SK-N-DZ (cell line): ENCODE measurements around the gene IGF2R.

Experiments used
- DNase-seq: peaks from one replicate; pipeline ENCODE4 v3.0.0-alpha.2; 2015; ENCODE audit warnings: low spot score

Gene IGF2R

DNA sequence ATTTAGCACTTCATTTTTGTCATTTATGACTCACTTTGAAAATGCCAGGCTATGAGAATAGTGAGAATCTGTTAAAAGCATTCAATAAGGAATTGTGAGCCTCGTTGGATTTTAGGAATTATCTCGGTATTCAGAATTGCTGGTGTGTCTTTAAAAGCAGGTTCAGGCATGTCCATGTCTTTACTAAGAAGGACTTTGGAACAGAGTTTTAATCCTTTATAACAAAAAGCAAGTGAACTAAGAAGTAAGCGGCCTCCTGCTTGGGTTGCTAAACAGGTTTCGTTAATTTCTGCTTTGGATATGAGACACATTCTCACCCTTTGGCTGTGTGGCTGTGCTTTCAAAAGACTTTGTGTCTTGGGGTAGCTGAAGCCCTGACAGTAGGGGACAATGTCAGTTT, 74.9 kb downstream of the IGF2R start:
- no peak for DNase-seq

- no peak for DNase-seq
Measured at GRCh38 chr6:160044687-160045086, 75.8 kb downstream of the IGF2R start.

GRCh38 chr6:160048471-160048870, 79.6 kb downstream of the IGF2R start:
- DNase-seq, result no peak

- no peak for DNase-seq
Measured at GRCh38 chr6:160049346-160049745, 80.5 kb downstream of the IGF2R start.

GRCh38 chr6:160050022-160050421, 81.1 kb downstream of the IGF2R start:
- no peak for DNase-seq

DNA sequence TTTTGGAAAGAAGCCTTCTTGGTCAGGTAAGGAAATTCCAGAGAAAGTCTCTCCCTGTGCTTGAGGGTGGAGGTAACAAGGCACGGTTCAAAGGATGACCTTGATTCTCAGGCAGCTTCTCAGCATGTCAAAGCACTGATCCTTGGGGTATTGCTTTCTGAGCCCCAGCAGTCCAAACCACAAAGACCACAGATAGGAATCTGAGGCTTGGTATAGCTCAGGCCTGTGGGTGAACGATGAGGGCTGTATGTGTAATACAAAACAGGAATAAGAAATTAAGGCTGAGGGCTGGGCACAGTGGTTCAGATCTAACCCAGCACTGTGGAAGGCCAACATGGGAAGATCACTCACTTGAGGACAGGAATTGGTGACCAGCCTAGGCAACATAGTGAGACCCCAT, 82.5 kb downstream of the IGF2R start:
- DNase-seq, result no peak

DNA sequence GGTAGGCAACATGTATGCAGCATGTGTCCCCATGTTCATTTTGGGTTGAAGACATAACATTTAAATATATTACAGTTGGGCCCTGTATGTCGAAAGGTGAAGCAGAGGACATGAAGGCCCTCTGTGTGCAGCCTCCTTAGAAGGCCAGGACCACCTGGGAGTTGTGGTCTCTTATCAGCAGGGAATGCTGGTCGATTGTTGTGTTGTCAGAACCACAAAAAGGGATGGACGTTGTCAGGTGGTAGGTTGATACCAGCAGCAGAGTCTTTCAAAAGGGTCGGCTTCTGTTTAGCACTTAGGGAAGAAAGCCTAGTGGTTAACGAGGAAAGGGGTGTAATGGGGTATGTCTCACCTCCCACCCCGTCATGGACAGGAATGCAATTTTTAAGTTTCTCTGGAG, 85.4 kb downstream of the IGF2R start:
- DNase-seq, result no peak

GRCh38 chr6:160054913-160055312, 86.0 kb downstream of the IGF2R start:
- DNase-seq, result no peak

GRCh38 chr6:160055378-160055777, 86.5 kb downstream of the IGF2R start:
- no peak for DNase-seq

GRCh38 chr6:160055813-160056212, 86.9 kb downstream of the IGF2R start:
- DNase-seq, result no peak

DNA sequence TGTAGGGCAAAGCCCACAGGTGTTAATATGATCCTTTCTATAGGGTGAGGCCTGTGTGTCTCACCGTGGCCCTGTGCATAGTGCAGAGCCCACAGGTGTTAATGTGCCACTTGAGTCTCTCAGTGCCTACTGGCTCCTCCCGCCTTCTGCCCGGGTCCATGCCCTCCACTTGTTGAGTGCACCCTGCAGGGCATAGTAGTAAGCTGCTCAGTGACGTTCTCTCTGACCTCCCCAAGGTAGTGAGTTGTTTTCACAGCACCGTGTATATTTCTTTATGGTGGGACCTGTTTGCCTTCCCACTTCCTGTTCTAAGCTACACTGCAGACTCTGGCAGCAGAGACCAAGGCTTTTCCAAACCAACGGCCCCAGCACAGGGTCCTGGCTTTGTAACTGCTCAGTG, 88.2 kb downstream of the IGF2R start:
- DNase-seq, result no peak

GRCh38 chr6:160058603-160059215, 89.8 kb downstream of the IGF2R start:
- no peak for DNase-seq

GRCh38 chr6:160060221-160060620, 91.3 kb downstream of the IGF2R start:
- no peak for DNase-seq

- DNase-seq, result no peak
Measured at GRCh38 chr6:160060920-160061447, 92.1 kb downstream of the IGF2R start.

- DNase-seq, result no peak
Measured at GRCh38 chr6:160063771-160064413, 95.0 kb downstream of the IGF2R start.

DNA sequence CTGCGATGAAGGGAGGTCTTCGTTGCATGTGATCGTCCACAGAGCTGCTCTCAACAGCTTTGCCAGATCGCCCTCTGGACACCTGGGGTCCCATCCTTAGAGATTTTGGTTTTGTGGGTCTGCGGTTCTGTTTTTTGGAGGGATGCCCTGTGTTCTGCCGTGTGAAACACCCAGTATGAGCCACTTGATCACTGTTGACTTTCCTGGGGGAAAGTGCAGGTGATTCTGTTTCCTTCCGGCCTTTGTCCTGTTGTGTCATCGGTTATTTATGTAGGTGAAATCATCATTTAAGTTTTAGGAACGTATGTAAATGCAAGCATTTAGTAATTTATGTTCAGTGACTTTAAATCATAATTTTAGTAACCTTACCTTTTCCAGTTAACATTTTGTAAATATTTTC, 96.3 kb downstream of the IGF2R start:
- no peak for DNase-seq

DNA sequence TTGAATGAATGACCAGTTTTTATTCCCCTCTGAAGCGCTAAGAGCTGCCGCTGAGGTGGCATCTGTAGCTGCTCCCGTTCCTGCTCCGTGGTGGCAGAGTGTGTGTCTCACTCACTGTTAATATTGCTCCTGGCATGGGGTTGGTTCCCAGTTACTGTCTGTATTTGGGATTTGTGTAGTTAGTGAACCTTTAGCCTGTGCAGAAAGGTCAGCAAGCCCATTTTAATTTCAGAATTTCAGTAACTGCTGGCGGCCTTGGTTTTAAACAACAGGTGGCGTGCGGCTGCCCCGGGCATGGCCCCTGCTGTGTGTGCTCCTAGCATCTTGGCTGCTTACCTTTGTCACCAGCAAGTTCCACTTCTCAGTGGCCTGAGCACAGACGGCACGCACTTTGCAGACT, 98.7 kb downstream of the IGF2R start:
- no peak for DNase-seq

DNA sequence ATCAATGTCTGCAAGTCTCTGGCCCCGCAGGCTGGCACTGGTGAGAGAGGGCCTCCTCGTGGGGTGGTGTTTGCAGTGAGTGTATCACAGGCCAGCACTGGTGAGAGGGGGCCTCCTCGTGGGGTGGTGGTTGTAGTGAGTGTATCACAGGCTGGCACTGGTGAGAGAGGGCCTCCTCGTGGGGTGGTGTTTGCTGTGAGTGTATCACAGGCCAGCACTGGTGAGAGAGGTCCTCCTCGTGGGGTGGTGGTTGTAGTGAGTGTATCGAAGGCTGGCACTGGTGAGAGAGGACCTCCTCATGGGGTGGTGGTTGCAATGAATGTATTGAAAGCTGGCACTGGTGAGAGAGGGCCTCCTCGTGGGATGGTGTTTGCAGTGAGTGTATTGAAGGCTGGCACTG, 99.5 kb downstream of the IGF2R start:
- no peak for DNase-seq

DNA sequence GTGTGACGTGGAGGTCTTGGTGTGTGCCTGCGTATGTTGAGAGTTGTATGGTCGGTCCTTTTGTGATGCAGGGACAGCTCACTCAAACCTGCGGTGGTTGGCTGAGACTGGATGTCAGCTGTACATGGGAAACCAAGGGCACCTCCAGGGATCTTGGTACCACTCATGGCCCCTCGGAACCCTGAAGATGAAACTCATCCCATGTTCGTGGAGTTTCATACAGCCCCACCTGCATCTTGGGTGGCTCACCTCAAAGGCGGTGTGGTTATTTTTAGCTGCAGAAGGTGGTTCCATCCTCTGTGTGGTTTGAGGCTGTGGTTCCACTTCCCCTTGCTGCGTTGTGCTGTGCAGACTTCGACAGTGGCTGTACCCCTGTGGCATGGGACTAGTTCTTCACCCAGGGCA, 100.2 kb downstream of the IGF2R start:
- no peak for DNase-seq

GRCh38 chr6:160069459-160069858, 100.6 kb downstream of the IGF2R start:
- no peak for DNase-seq

DNA sequence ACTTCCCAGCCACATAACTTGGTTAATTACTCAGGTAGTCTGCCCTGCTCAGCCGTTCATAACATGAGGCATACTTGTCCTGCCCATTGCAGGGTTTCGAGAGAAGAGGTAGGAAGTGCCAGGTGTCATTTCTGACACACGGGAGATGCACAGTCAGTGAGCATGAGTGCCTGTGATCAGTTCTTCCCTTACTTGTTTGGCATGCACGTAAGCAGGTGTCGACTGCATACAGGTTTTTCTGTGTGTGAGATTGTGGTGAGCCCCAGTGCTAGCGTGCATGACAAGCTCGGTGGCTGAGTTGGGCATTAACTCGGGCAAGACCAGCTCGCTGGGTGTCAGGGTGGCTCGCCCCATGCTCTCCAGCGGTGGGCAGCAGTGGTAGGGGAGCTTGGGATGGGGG, 101.5 kb downstream of the IGF2R start:
- no peak for DNase-seq

DNA sequence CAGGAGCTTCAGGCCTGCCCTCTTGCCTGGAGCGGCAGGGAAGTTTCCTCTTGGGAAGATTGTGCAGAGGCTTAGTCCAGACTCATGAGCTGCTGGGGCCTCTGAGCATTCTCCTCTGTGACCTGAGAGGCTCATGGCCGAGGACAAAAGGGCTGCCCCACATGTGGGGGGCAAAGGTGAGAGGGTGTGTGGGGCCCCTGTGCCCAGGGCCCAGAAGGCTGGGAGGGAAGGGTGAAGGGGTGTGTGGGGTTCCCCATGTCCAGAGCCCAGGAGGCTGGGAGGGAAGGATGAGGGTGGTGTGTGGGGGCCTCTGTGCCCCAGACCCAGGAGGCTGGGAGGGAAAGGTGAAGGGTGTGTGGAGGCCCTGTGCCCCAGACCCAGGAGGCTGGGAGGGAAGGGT, 101.9 kb downstream of the IGF2R start:
- no peak for DNase-seq
